AG04449 (cell line): ENCODE measurements around the gene PA2G4.

ENCODE experiments used
- CTCF ChIA-PET: fragments of 350-600 bp; formaldehyde crosslinking; extraction: SDS; loops from one replicate; lab custom pipeline; 2021; ENCODE audit warnings: antibody characterized with exemption; lab: Yijun Ruan, JAX
- POLR2A ChIA-PET: fragments of 400-600, 350-600 bp; formaldehyde crosslinking; extraction: SDS; loops from one replicate; lab custom pipeline; 2020; ENCODE audit warnings: antibody characterized with exemption, inconsistent platforms; lab: Yijun Ruan, JAX
- DNase-seq: peaks from one replicate; pipeline ENCODE4 v3.0.0-alpha.2; 2010; ENCODE audit warnings: low read depth, low spot score
- H3K4me3 ChIP-seq: 2 replicates; pipeline ENCODE4 v1.5.1; 2011; ENCODE audit warnings: low read depth, mild to moderate bottlenecking, control low read depth, low read length
- CTCF ChIP-seq: IDR thresholded peaks from one replicate; pipeline ENCODE4 v1.5.1; 2011; ENCODE audit warnings: mild to moderate bottlenecking, moderate library complexity, low read length, control low read depth, inconsistent platforms; ENCODE audit not compliant: insufficient read depth; ENCODE audit errors: missing control alignments

PA2G4 gene

DNA sequence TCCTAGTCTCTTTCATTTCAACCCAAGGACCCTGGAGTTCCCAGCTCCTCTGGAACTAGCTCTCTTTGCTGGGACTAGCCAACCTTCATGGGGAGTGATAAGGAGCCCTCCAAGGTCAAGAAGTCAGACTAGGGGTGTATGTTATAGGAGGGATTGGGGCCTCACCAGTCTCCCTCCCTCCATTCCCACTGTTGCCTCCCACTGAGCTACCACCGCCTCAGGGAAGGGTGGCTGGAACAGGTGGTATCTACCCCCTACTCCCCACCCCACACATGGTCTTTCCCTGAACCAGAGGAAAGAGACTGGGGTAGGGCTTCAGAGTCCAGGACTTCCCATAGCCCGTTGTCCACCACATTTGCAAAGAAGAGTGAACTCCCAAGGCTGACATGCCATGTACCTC is 22.0 kb upstream of the PA2G4 start:
- CTCF ChIA-PET = interaction anchor here (0.7 to 2.0 kb wide), 4 partner anchors 9 to 35 kb away, joined by 3 to 8 read pairs (median 4); no protein-coding TSS in a partner anchor

DNA sequence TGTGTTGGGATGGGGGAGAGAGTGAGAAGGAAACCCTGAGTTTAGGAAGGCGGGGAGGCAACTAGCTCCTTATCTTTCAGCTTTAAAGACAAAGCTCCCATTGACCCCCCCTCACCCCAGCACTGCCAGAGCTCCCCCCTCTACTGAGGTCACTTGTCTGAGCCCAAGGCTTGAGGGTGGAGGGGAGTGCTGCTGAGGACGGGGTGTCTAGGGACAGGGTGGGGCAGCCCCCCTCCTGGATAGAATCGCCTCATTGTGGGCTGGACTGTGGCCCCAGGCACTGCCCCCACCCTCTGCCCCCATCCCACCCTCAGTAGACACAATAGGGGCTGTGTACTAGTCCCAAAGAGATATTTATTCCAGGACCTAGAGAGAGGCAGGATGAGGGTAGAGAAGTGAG is 21.4 kb upstream of the PA2G4 start:
- no peak for TF ChIP-seq CTCF
- ChIA-PET CTCF (interaction anchor here (0.8 to 2.0 kb wide), 4 partner anchors 9 to 36 kb away, joined by 3 to 8 read pairs (median 4); no protein-coding TSS in a partner anchor), POLR2A (no interaction called here)
- H3K4me3 ChIP-seq = no peak overlapping the region
- DNase-seq = no peak

More for the DNA sequence above, 22.0 kb upstream of the PA2G4 start:
- POLR2A ChIA-PET = no interaction called here
- H3K4me3 ChIP-seq = no peak overlapping the region
- DNase-seq = no peak
- TF ChIP-seq CTCF = no peak

GRCh38 chr12:56084958-56085543 is 19.3 kb upstream of the PA2G4 start:
- DNase-seq = no peak
- CTCF ChIA-PET = interaction anchor here (0.6 to 2.1 kb wide), 9 partner anchors 11 to 347 kb away, joined by 3 to 6 read pairs (median 4); no protein-coding TSS in a partner anchor
- POLR2A ChIA-PET = interaction anchor here (1.0 kb wide), 1 partner anchor 19 kb away, joined by 3 read pairs; the partner anchor contains the start of gene PA2G4
- no peak overlapping the region for H3K4me3 ChIP-seq
- TF ChIP-seq CTCF = no peak

GRCh38 chr12:56086096-56086495 is 18.3 kb upstream of the PA2G4 start:
- ChIA-PET CTCF (interaction anchor here (1.0 to 2.1 kb wide), 9 partner anchors 9 to 57 kb away, joined by 3 to 6 read pairs (median 4); no protein-coding TSS in a partner anchor), POLR2A (no interaction called here)
- DNase-seq = no peak
- H3K4me3 ChIP-seq = no peak overlapping the region
- no peak for TF ChIP-seq CTCF

DNA sequence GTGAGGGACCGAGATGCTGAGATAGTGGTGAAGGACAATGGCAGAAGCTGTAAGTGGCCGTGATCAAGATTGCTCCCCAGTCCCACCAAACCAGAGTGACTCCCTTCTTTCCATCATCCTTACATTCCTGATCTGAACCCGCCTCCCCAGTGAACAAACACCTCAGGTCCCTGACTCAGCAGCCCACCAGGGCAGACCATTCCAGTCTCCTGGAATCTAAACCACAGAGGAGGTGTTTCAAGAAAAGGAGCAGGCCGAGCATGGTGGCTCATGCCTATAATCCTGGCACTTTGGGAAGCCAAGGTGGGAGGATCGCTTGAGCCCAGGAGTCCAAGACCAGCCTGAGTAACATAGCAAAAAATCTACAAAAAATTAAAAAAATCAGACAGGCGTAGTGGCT is 17.8 kb upstream of the PA2G4 start:
- H3K4me3 ChIP-seq = no peak overlapping the region
- no peak for TF ChIP-seq CTCF
- no peak for DNase-seq
- ChIA-PET POLR2A (no interaction called here), CTCF (interaction anchor here (0.7 to 2.1 kb wide), 7 partner anchors 10 to 148 kb away, joined by 3 to 6 read pairs (median 3); no protein-coding TSS in a partner anchor)

DNA sequence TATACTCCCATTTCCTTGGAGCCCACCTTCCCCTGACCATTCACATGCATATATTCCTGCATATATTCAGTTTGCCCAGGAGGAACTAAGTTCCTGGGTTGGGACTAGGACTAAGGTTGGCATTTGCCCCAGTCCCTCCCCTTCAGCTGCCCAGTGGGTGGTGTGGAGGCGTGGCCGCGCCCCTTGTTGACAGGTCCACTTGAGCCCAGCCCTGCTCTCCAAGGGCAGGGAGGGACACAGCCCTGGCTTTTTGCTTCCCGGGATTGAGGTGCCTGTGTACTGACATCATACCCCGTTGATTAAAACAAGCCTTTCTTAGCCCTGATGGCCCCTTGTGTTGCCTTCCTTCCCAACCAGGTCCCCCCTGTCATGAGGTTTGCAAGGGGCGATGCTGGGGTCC is 17.1 kb upstream of the PA2G4 start:
- no peak for TF ChIP-seq CTCF
- CTCF ChIA-PET = interaction anchor here (0.7 to 2.0 kb wide), 3 partner anchors 15 to 149 kb away, joined by 3 to 6 read pairs (median 4); no protein-coding TSS in a partner anchor
- POLR2A ChIA-PET = no interaction called here
- H3K4me3 ChIP-seq = no peak overlapping the region
- DNase-seq = no peak
